ENCODE results near the gene SH3D21. TPM values are rescaled to one million over a fixed set of nuclear protein-coding genes. Genes with fewer than 3 reads are reported as not detected.

Gene SH3D21
- total and polyA plus RNA-seq, 2 experiments from 2014 or later = 2.6 to 2.9 TPM

DNA sequence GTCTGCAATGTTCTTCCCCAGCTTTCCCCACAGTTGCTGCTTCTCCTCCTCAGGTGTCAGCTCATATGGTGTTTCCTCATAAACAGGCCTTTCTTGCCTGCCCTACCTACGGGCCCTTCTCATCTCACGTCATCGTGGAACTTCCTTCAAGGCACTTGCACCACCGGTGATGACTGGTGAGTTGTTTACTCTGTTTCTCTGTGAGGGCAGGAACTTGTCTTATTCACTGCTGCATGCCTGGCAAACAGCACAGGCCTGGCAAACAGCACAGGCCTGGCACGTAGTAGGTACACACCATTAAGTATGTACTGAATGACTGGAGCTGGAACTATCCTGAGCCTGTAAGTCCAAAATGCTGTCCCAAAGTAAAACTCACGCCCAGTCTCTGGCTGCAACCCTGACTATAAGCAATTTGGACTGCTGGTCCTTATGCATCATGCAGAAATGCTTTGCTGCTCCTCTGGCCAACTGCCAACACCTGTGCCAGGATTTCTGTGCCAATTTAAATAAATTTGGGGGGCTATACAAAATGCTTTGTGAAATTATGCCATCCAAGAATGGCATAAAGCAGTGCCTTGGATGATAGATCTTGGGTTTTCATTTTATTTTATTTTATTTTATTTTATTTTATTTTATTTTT, 53.9 kb downstream of the SH3D21 start:
- H3K27ac ChIP-seq = no peak overlapping the region
- no peak overlapping the region for H3K4me3 ChIP-seq
- no peak overlapping the region for H3K4me2 ChIP-seq
- peaks cover 27% of the 10 kb centered on the region for H3K79me2 ChIP-seq
- no peak overlapping the region for H2AFZ ChIP-seq
- no peaks in the 10 kb centered on the region for H3K4me1 ChIP-seq (ENCODE audit: insufficient read depth)
- DNase-seq (ENCODE audit: low spot score) = no peak
- H3K9me3 ChIP-seq (ENCODE audit: low read depth) = no peaks in the 10 kb centered on the region
- H3K36me3 ChIP-seq (replicated peaks; ENCODE audit: insufficient read depth, low read depth) = no peaks in the 10 kb centered on the region
- WGBS (ENCODE audit: low lambda C conversion rate, missing lambda C conversion rate) = 89% methylated on average over 6 of the region's 6 CpGs
- H4K20me1 ChIP-seq (ENCODE audit: insufficient read depth, poor library complexity, severe bottlenecking) = no peaks in the 10 kb centered on the region
- H3K9me2 ChIP-seq (replicated peaks; ENCODE audit: insufficient read depth) = no peaks in the 10 kb centered on the region
- TF ChIP-seq EZH2 (IDR thresholded peaks at IDR 0.05; ENCODE audit: borderline replicate concordance) (no peak), EZH2phosphoT487 (IDR thresholded peaks at IDR 0.05; ENCODE audit: low read depth, severe bottlenecking, unreplicated experiment) (no peak)
- TF ChIP-seq, protein P1, sequence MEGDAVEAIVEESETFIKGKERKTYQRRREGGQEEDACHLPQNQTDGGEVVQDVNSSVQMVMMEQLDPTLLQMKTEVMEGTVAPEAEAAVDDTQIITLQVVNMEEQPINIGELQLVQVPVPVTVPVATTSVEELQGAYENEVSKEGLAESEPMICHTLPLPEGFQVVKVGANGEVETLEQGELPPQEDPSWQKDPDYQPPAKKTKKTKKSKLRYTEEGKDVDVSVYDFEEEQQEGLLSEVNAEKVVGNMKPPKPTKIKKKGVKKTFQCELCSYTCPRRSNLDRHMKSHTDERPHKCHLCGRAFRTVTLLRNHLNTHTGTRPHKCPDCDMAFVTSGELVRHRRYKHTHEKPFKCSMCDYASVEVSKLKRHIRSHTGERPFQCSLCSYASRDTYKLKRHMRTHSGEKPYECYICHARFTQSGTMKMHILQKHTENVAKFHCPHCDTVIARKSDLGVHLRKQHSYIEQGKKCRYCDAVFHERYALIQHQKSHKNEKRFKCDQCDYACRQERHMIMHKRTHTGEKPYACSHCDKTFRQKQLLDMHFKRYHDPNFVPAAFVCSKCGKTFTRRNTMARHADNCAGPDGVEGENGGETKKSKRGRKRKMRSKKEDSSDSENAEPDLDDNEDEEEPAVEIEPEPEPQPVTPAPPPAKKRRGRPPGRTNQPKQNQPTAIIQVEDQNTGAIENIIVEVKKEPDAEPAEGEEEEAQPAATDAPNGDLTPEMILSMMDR (IDR thresholded peaks at IDR 0.05; ENCODE audit: poor library complexity) = no peak
- no peaks in the 10 kb centered on the region for H3K27me3 ChIP-seq

DNA sequence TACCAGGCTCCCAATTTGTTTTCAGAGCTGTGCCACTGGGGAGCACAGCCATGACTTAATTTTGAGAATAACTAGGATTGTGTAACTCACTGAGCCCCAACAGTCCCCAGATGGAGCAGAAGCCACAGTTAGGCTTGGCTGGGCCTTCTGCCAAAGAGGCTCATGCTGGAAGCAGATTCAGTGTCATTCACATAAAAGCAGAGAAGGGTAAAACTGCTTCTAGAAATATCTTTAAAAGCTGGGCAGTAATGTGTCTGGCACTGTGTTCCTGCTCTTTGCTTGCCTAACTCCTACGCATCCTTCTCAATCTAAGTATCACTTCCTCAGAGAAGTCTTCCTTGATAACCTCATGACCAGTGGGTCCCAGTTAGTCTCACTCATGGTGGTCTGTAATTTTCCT, 59.2 kb downstream of the SH3D21 start:
- H3K79me2 ChIP-seq = peaks cover 75% of the 10 kb centered on the region
- whole genome bisulfite sequencing (ENCODE audit: low lambda C conversion rate, missing lambda C conversion rate) = 94% methylated on average over 1 of the region's 1 CpG

DNA sequence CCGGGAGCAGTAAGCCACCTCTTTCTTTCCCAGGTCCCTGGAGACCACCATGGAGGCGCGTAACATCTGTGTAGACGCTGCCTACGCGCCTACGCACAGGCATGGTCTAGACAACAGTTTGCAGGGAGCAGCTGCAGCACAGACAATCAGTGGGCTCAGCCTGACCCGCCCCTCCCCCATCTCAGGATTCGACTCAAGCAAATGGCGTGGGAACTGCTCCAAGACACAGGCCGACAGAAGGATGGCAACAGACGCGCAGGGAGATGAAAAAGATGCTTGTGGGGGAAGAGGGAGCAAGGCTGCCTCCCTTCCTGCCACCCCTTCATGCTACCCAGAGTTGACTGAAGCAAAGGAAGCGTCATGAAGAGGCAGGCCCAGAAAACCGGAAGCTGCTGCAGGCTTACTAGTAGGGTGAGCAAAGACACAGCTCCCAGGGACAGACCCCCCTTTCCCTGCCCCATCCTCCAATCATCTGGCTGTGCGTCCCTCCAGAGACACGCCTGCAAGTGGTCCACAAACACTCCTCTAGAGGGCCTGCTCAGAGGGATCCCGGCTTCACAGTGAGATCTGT, 60.0 kb downstream of the SH3D21 start:
- Histone ChIP-seq H4K20me1 (ENCODE audit: insufficient read depth, poor library complexity, severe bottlenecking) (peaks cover 13% of the 10 kb centered on the region), H3K79me2 (peaks cover 82% of the 10 kb centered on the region), H3K36me3 (replicated peaks; ENCODE audit: insufficient read depth, low read depth) (no peaks in the 10 kb centered on the region), H3K9me3 (ENCODE audit: low read depth) (no peaks in the 10 kb centered on the region), H3K4me1 (ENCODE audit: insufficient read depth) (peaks cover 14% of the 10 kb centered on the region), H3K9me2 (replicated peaks; ENCODE audit: insufficient read depth) (no peaks in the 10 kb centered on the region), H3K27me3 (no peaks in the 10 kb centered on the region), H3K4me2 (no peak overlapping the region), H3K4me3 (no peak overlapping the region), H3K27ac (peak overlapping the region; percentile 61), H2AFZ (no peak overlapping the region)
- 74% methylated on average over 18 of the region's 18 CpGs for WGBS (ENCODE audit: low lambda C conversion rate, missing lambda C conversion rate)
- TF ChIP-seq EZH2 (IDR thresholded peaks at IDR 0.05; ENCODE audit: borderline replicate concordance) = no peak
- TF ChIP-seq, protein P1 (IDR thresholded peaks at IDR 0.05; ENCODE audit: poor library complexity) = no peak
- TF ChIP-seq EZH2phosphoT487 (IDR thresholded peaks at IDR 0.05; ENCODE audit: low read depth, severe bottlenecking, unreplicated experiment) = no peak
- DNase-seq (ENCODE audit: low spot score) = peak; percentile 38

More for the DNA sequence above, 59.2 kb downstream of the SH3D21 start:
- Histone ChIP-seq H2AFZ (no peak overlapping the region), H3K36me3 (replicated peaks; ENCODE audit: insufficient read depth, low read depth) (no peaks in the 10 kb centered on the region), H3K4me3 (no peak overlapping the region), H3K9me2 (replicated peaks; ENCODE audit: insufficient read depth) (no peaks in the 10 kb centered on the region), H3K9me3 (ENCODE audit: low read depth) (no peaks in the 10 kb centered on the region), H4K20me1 (ENCODE audit: insufficient read depth, poor library complexity, severe bottlenecking) (peaks cover 13% of the 10 kb centered on the region), H3K4me2 (no peak overlapping the region), H3K27me3 (no peaks in the 10 kb centered on the region), H3K4me1 (ENCODE audit: insufficient read depth) (peaks cover 14% of the 10 kb centered on the region), H3K27ac (peak overlapping the region; percentile 61)
- no peak for DNase-seq (ENCODE audit: low spot score)
- TF ChIP-seq EZH2 (IDR thresholded peaks at IDR 0.05; ENCODE audit: borderline replicate concordance) = no peak
- TF ChIP-seq, protein P1 (IDR thresholded peaks at IDR 0.05; ENCODE audit: poor library complexity) = no peak
- no peak for TF ChIP-seq EZH2phosphoT487 (IDR thresholded peaks at IDR 0.05; ENCODE audit: low read depth, severe bottlenecking, unreplicated experiment)

Measured in hepatocyte (in vitro differentiated cells).